H1 (cell line): ENCODE data around the gene FRS2. TPM values are rescaled to one million over a fixed set of nuclear protein-coding genes. Genes with fewer than 3 reads are reported as not detected.

ENCODE experiments used
- polyA plus RNA-seq, 7 experiments: library from polyadenylated mRNA; depleted of rRNA in 3 of 7; stranded (reverse) in 5 of 7; unstranded in 2 of 7; fragments of >200 nt in 5 of 7; fragments of 200-250 nt in 2 of 7; gene quantifications; 1 replicate in 5 of 7; 2 replicates in 1 of 7; 4 replicates in 1 of 7; pipeline versions ENCODE4 v1.2.1 to v1.2.3, GENCODE V29; 2011 to 2013; ENCODE audit warnings: missing spikeins in 2 of 7, mixed read lengths in 2 of 7
- total RNA-seq: library from RNA; stranded (reverse); fragmentation: NEBNext Ultra II Directional; extraction: Animal tissue kit (Norgen Biotek cat#: 25700); gene quantifications from 2 replicates; pipeline ENCODE4 v1.2.1, GENCODE V29; 2021
- TF ChIP-seq, protein P1 (sequence below): fragments of 300-600 bp; sonication (generic); IDR thresholded peaks from 2 replicates; pipeline ENCODE4 v1.7.1; 2012; ENCODE audit warnings: low read length, moderate library complexity, mild to moderate bottlenecking, inconsistent platforms; ENCODE audit not compliant: insufficient replicate concordance

FRS2 gene
- total and polyA plus RNA-seq, 2 of the 8 experiments (the other 6 are each of a cell fraction or from before 2014, with no cell fraction given): 10.3 to 35.8 TPM

DNA sequence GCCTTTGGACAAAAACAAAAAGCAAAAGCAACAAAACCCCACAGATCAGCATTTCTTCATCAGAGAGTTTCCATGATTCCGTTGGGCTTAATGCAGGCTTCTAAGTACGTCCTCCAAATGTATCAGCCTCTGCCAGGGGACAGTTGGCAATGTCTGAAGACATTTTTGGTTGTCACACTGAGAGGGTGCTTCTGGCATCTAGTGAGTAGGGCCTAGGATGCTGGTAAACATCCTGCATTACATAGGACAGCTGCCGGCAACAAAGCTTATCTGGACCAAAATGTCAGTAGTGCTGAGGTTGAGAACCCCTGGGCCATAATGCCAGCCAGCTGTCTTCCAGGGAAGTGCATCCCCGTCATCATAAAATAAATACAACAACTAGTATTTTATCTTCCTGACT lies 149.9 kb downstream of the FRS2 start (continued):
- TF ChIP-seq, protein P1, sequence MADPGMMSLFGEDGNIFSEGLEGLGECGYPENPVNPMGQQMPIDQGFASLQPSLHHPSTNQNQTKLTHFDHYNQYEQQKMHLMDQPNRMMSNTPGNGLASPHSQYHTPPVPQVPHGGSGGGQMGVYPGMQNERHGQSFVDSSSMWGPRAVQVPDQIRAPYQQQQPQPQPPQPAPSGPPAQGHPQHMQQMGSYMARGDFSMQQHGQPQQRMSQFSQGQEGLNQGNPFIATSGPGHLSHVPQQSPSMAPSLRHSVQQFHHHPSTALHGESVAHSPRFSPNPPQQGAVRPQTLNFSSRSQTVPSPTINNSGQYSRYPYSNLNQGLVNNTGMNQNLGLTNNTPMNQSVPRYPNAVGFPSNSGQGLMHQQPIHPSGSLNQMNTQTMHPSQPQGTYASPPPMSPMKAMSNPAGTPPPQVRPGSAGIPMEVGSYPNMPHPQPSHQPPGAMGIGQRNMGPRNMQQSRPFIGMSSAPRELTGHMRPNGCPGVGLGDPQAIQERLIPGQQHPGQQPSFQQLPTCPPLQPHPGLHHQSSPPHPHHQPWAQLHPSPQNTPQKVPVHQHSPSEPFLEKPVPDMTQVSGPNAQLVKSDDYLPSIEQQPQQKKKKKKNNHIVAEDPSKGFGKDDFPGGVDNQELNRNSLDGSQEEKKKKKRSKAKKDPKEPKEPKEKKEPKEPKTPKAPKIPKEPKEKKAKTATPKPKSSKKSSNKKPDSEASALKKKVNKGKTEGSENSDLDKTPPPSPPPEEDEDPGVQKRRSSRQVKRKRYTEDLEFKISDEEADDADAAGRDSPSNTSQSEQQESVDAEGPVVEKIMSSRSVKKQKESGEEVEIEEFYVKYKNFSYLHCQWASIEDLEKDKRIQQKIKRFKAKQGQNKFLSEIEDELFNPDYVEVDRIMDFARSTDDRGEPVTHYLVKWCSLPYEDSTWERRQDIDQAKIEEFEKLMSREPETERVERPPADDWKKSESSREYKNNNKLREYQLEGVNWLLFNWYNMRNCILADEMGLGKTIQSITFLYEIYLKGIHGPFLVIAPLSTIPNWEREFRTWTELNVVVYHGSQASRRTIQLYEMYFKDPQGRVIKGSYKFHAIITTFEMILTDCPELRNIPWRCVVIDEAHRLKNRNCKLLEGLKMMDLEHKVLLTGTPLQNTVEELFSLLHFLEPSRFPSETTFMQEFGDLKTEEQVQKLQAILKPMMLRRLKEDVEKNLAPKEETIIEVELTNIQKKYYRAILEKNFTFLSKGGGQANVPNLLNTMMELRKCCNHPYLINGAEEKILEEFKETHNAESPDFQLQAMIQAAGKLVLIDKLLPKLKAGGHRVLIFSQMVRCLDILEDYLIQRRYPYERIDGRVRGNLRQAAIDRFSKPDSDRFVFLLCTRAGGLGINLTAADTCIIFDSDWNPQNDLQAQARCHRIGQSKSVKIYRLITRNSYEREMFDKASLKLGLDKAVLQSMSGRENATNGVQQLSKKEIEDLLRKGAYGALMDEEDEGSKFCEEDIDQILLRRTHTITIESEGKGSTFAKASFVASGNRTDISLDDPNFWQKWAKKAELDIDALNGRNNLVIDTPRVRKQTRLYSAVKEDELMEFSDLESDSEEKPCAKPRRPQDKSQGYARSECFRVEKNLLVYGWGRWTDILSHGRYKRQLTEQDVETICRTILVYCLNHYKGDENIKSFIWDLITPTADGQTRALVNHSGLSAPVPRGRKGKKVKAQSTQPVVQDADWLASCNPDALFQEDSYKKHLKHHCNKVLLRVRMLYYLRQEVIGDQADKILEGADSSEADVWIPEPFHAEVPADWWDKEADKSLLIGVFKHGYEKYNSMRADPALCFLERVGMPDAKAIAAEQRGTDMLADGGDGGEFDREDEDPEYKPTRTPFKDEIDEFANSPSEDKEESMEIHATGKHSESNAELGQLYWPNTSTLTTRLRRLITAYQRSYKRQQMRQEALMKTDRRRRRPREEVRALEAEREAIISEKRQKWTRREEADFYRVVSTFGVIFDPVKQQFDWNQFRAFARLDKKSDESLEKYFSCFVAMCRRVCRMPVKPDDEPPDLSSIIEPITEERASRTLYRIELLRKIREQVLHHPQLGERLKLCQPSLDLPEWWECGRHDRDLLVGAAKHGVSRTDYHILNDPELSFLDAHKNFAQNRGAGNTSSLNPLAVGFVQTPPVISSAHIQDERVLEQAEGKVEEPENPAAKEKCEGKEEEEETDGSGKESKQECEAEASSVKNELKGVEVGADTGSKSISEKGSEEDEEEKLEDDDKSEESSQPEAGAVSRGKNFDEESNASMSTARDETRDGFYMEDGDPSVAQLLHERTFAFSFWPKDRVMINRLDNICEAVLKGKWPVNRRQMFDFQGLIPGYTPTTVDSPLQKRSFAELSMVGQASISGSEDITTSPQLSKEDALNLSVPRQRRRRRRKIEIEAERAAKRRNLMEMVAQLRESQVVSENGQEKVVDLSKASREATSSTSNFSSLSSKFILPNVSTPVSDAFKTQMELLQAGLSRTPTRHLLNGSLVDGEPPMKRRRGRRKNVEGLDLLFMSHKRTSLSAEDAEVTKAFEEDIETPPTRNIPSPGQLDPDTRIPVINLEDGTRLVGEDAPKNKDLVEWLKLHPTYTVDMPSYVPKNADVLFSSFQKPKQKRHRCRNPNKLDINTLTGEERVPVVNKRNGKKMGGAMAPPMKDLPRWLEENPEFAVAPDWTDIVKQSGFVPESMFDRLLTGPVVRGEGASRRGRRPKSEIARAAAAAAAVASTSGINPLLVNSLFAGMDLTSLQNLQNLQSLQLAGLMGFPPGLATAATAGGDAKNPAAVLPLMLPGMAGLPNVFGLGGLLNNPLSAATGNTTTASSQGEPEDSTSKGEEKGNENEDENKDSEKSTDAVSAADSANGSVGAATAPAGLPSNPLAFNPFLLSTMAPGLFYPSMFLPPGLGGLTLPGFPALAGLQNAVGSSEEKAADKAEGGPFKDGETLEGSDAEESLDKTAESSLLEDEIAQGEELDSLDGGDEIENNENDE: no peak
